Endothelial cell of umbilical vein (primary cell): ENCODE measurements around the gene ATXN1. TPM values are rescaled to one million over a fixed set of nuclear protein-coding genes. Genes with fewer than 3 reads are reported as not detected.

ENCODE experiments used
- BruUV-seq: library from RNA; stranded (reverse); fragments of 400-500 nt; replicated peaks from 2 replicates; lab custom pipeline; 2021; lab: Mats Ljungman, UMichigan
- CTCF ChIA-PET: fragments of 300-600, 350-600 bp; sonication (Branson Sonifier 250); formaldehyde crosslinking; loops from one replicate; lab custom pipeline; 2021; ENCODE audit warnings: antibody characterized with exemption, inconsistent platforms; lab: Charles Lee
- POLR2A ChIA-PET: fragments of 300-600, 350-600 bp; sonication (Branson Sonifier 250); formaldehyde crosslinking; loops from one replicate; lab custom pipeline; 2021; ENCODE audit warnings: antibody characterized with exemption, inconsistent platforms; lab: Charles Lee
- DNase-seq: peaks from one replicate; pipeline ENCODE4 v3.0.0-alpha.2; 2011; ENCODE audit warnings: low read depth, low spot score
- FAIRE-seq: peaks from 2 replicates; lab custom pipeline; 2011; peaks lifted over from hg19 to GRCh38; lab: Jason Lieb, UNC
- H2AFZ ChIP-seq: 2 replicates; pipeline ENCODE4 v1.6.0; 2012; ENCODE audit warnings: low read depth, low read length, control low read depth, inconsistent platforms
- H3K27ac ChIP-seq: 2 replicates; pipeline ENCODE4 v1.5.1; 2011; ENCODE audit warnings: low read depth, mild to moderate bottlenecking, control low read depth, low read length, moderate library complexity; ENCODE audit not compliant: insufficient read depth
- H3K27me3 ChIP-seq, 2 experiments: 2 replicates each; pipeline versions ENCODE4 v1.6.0 to v1.6.1; 2011; ENCODE audit warnings: low read length in 2 of 2, mixed read lengths in 1 of 2; ENCODE audit not compliant: control insufficient read depth in 2 of 2, insufficient read depth in 2 of 2
- H3K36me3 ChIP-seq, 2 experiments: 2 replicates in 1 of 2; 3 replicates in 1 of 2; pipeline ENCODE4 v1.5.1; 2011; ENCODE audit warnings: low read length in 2 of 2, mild to moderate bottlenecking in 1 of 2, moderate library complexity in 1 of 2; ENCODE audit not compliant: control insufficient read depth in 2 of 2, insufficient read depth in 2 of 2; ENCODE audit errors: extremely low read depth in 1 of 2
- H3K4me1 ChIP-seq: 3 replicates; pipeline ENCODE4 v1.5.1; 2011; ENCODE audit warnings: mild to moderate bottlenecking, low read length; ENCODE audit not compliant: control insufficient read depth, insufficient read depth; ENCODE audit errors: extremely low read depth
- H3K4me2 ChIP-seq: 2 replicates; pipeline ENCODE4 v1.6.1; 2011; ENCODE audit warnings: low read length, control low read depth, mixed read lengths; ENCODE audit not compliant: insufficient read depth
- H3K4me3 ChIP-seq, 3 experiments: fragments of 200-600 bp in 1 of 3; sonication (generic), shearing (Covaris generic) in 1 of 3; replicated peaks in 1 of 3; 2 replicates each; pipeline ENCODE4 v1.5.1; 2011 to 2016; ENCODE audit warnings: control low read depth in 3 of 3, low read length in 3 of 3, mild to moderate bottlenecking in 2 of 3, inconsistent platforms in 1 of 3, low read depth in 1 of 3, moderate library complexity in 1 of 3; ENCODE audit not compliant: insufficient read depth in 1 of 3
- H3K79me2 ChIP-seq: 2 replicates; pipeline ENCODE4 v1.6.0; 2012; ENCODE audit warnings: low read length, inconsistent platforms; ENCODE audit not compliant: control insufficient read depth, insufficient read depth
- H3K9ac ChIP-seq: replicated peaks from 2 replicates; pipeline ENCODE3; 2011; ENCODE audit warnings: low read length, control low read depth; ENCODE audit not compliant: insufficient read depth; ENCODE audit errors: extremely low read depth
- H3K9me1 ChIP-seq: replicated peaks from 3 replicates; pipeline ENCODE4 v1.6.0; 2011; ENCODE audit warnings: mild to moderate bottlenecking, low read length; ENCODE audit not compliant: control insufficient read depth, insufficient read depth; ENCODE audit errors: extremely low read depth
- H3K9me3 ChIP-seq: replicated peaks from 2 replicates; pipeline ENCODE4 v1.5.1; 2012; ENCODE audit warnings: low read length, inconsistent platforms; ENCODE audit not compliant: control insufficient read depth, insufficient read depth
- H4K20me1 ChIP-seq: replicated peaks from 2 replicates; pipeline ENCODE3; 2011; ENCODE audit warnings: mild to moderate bottlenecking, low read length; ENCODE audit not compliant: control insufficient read depth, insufficient read depth; ENCODE audit errors: extremely low read depth
- CTCF ChIP-seq, 2 donors: IDR thresholded peaks; 1 replicate in 1 of 2; 2 replicates in 1 of 2; pipeline ENCODE4 v1.5.1; 2011; ENCODE audit warnings: low read length in 2 of 2, mild to moderate bottlenecking in 2 of 2, moderate library complexity in 2 of 2, control low read depth in 1 of 2, inconsistent platforms in 1 of 2, low read depth in 1 of 2; ENCODE audit not compliant: insufficient read depth in 1 of 2; ENCODE audit errors: extremely low read depth in 1 of 2
- EZH2 ChIP-seq: IDR thresholded peaks from 2 replicates; pipeline ENCODE4 v1.6.1; 2012; ENCODE audit warnings: borderline replicate concordance, low read depth, mild to moderate bottlenecking, moderate library complexity, low read length, inconsistent platforms; ENCODE audit not compliant: severe bottlenecking
- FOS ChIP-seq: IDR thresholded peaks from 2 replicates; pipeline ENCODE4 v1.6.1; 2011; ENCODE audit warnings: mild to moderate bottlenecking, low read length, moderate library complexity, borderline replicate concordance; ENCODE audit not compliant: insufficient read depth
- GATA2 ChIP-seq: IDR thresholded peaks from 2 replicates; pipeline ENCODE4 v1.7.0; 2011; ENCODE audit warnings: low read depth, mild to moderate bottlenecking, moderate library complexity, mixed read lengths, low read length; ENCODE audit not compliant: insufficient read length, insufficient read depth
- JUN ChIP-seq: IDR thresholded peaks from 2 replicates; pipeline ENCODE4 v1.6.1; 2011; ENCODE audit warnings: borderline replicate concordance, low read depth; ENCODE audit not compliant: insufficient read length, insufficient read depth
- MAX ChIP-seq: IDR thresholded peaks from 2 replicates; pipeline ENCODE4 v1.6.1; 2011; ENCODE audit not compliant: insufficient read depth, insufficient read length
- MYC ChIP-seq: IDR thresholded peaks from one replicate; pipeline ENCODE4 v1.6.1; 2011; ENCODE audit warnings: mild to moderate bottlenecking, low read depth, low read length
- POLR2A ChIP-seq: IDR thresholded peaks from 2 replicates; pipeline ENCODE4 v1.6.1; 2012; ENCODE audit warnings: low read depth, mild to moderate bottlenecking, control low read depth, low read length
- POLR2AphosphoS5 ChIP-seq: IDR thresholded peaks from 2 replicates; pipeline ENCODE4 v1.6.1; 2012; ENCODE audit warnings: low read depth, mild to moderate bottlenecking, control low read depth, low read length, moderate library complexity; ENCODE audit not compliant: insufficient read depth
- dilution Hi-C: fragments of 300-500 bp; cut with MboI; formaldehyde crosslinking; loops from one replicate; pipeline ENCODE4 v1.15.0; 2019; ENCODE audit warnings: low sequenced_read_pairs; ENCODE audit not compliant: extremely low pct_ligation_motif_present
- intact Hi-C: fragments of 100-400 bp; cut with micrococcal nuclease; formaldehyde crosslinking; loops from one replicate; pipeline ENCODE4 v1.10.0; 2022
- polyA plus RNA-seq, 4 experiments: library from polyadenylated mRNA; depleted of rRNA in 3 of 4; stranded (reverse) in 3 of 4; unstranded in 1 of 4; fragments of >200 nt; gene quantifications; 2 replicates each; pipeline versions ENCODE4 v1.2.1 to v1.2.3, GENCODE V29; 2011 to 2012; ENCODE audit warnings: missing spikeins in 1 of 4
- total RNA-seq: library from RNA; stranded (reverse); gene quantifications from 2 replicates; pipeline ENCODE4 v1.2.3, GENCODE V29; 2021

ATXN1 gene
- total and polyA plus RNA-seq, 2 donors (not counting 3 experiments of a cell fraction or from before 2014, with no cell fraction given), result 16.4 to 33.0 TPM

- no peak for TF ChIP-seq POLR2A
- TF ChIP-seq FOS, result no peak
- TF ChIP-seq GATA2, result peak; percentile 69
- ChIA-PET CTCF (interaction anchor here (0.8 to 2.8 kb wide), 5 partner anchors 10 to 247 kb away, joined by 3 to 12 read pairs (median 4); no protein-coding TSS in a partner anchor), POLR2A (no interaction called here)
- Histone ChIP-seq H3K4me2 (no peak overlapping the region), H3K9ac (no peak overlapping the region), H3K27ac (peak overlapping the region; percentile 40), H3K79me2 (no peaks in the 10 kb centered on the region), H3K36me3 (peaks cover 0 to 2% of the 10 kb centered on the region in 2 experiments), H3K4me3 (no peak overlapping the region), H4K20me1 (no peaks in the 10 kb centered on the region), H3K9me1 (no peaks in the 10 kb centered on the region), H3K4me1 (peaks cover 2% of the 10 kb centered on the region), H2AFZ (no peak overlapping the region), H3K9me3 (no peaks in the 10 kb centered on the region), H3K27me3 (no peaks in the 10 kb centered on the region)
- FAIRE-seq (peak; percentile 79), DNase-seq (peak; percentile 95)
- intact Hi-C loops, result no loop called here
- dilution Hi-C loops, result no loop called here
- no TSS peak for BruUV-seq
Observed at GRCh38 chr6:16523606-16524379, 237.5 kb downstream of the ATXN1 start.

- Histone ChIP-seq H3K9me3 (no peaks in the 10 kb centered on the region), H2AFZ (no peak overlapping the region), H3K4me2 (no peak overlapping the region), H3K79me2 (no peaks in the 10 kb centered on the region), H4K20me1 (no peaks in the 10 kb centered on the region), H3K4me3 (no peak overlapping the region), H3K27me3 (no peaks in the 10 kb centered on the region), H3K9me1 (no peaks in the 10 kb centered on the region), H3K27ac (peak overlapping the region; percentile 19), H3K4me1 (peaks cover 2% of the 10 kb centered on the region), H3K36me3 (peaks cover 0 to 2% of the 10 kb centered on the region in 2 experiments), H3K9ac (no peak overlapping the region)
- CTCF ChIA-PET, result interaction anchor here (1.2 to 2.8 kb wide), 5 partner anchors 9 to 248 kb away, joined by 3 to 12 read pairs (median 4); partner anchors contain the start of gene ATXN1
- FAIRE-seq (no peak), DNase-seq (no peak)
- intact Hi-C loops (no loop called here), dilution Hi-C loops (no loop called here)
- TF ChIP-seq MAX (no peak), POLR2A (no peak), EZH2 (no peak), FOS (no peak), GATA2 (no peak), JUN (no peak), POLR2AphosphoS5 (no peak), MYC (no peak), CTCF (IDR thresholded peaks at IDR 0.05; ENCODE audit: extremely low read depth in 1 of 2, insufficient read depth in 1 of 2, low read depth in 1 of 2, low read length in 2 of 2) (no peak)
- POLR2A ChIA-PET, result no interaction called here
- no TSS peak for BruUV-seq
Observed at GRCh38 chr6:16522937-16523336, 238.3 kb downstream of the ATXN1 start.
